NCI-H128 (cell line): ENCODE results near the gene GLOD4.

ENCODE experiments used
- DNase-seq: peaks from one replicate; lab custom pipeline; 2025; ENCODE audit not compliant: unreplicated experiment; lab: John Stamatoyannopoulos, UW

GLOD4 gene

DNA sequence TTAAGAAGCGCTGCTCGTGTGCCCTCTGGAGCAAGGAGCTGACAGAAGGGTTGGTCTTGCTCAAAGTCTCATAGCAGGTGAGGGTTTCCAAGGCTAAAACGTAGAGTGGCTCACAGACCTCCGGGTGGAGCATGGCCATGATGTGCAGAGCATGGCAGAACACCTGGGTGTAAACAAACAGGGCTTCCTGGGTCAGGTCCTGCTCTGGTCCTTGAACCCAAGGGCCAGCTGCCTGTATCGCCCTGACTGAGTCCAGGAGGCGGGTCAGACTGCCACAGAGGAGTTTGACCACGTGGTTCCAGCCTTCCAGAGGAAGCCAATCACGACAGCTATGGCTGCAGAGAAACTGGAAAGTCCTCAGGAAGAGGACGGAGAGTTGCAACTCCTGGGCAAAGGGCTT lies 37.1 kb downstream of the GLOD4 start:
- no peak for DNase-seq

DNA sequence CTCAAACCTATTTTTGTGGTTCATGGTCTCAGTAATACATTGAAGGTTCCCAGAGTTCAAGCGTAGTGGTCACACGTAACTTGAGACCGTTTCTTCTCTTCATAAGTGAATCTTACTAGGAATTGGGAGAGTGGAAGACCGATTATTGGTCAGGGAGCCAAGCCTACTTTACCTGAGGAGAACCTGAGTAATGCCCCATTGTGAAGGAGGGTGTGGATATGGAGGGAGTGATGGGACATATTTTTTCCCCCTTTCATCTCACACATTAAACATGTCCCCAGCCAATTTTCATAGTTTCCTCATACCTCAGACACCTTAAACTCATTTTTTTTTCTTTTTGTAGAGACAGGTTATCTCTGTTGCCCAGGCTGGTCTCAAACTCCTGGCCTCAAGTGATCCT lies 38.9 kb downstream of the GLOD4 start:
- DNase-seq, result no peak

- DNase-seq, result no peak
Measured at GRCh38 chr17:742147-742793, 39.8 kb downstream of the GLOD4 start.

DNA sequence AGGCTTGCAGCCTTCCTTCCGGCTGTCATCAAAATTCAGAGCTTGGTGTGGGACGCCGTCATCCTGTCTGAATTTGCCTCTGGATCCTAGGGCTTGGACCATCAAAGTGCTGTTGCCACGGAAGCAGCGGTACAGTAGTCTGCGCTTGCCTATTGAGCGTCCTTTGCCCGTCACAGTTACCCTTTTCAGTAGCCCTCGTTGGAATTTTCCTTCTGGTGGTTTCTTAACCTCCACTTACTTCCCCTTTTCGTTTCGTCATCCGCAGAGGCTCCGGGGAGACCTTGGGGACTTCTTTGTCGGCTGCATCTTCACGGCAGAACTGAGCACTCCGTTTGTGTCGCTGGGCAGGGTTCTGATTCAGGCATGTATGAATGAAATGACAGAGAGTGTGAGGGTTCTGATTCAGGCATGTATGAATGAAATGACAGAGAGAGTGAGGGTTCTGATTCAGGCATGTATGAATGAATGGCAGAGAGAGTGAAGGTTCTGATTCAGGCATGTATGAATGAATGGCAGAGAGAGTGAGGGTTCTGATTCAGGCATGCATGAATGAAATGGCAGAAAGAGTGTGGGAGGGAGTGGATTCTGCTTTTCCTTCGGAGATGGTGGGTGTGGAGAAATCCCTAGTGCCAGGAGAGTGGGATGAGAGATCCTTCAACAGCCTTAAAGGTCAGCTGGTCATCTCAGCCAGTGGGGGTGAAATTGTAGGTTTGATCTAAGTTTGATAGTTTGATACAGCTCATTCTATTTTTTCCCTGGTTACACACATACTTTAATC lies 41.7 kb downstream of the GLOD4 start:
- DNase-seq, result no peak

DNA sequence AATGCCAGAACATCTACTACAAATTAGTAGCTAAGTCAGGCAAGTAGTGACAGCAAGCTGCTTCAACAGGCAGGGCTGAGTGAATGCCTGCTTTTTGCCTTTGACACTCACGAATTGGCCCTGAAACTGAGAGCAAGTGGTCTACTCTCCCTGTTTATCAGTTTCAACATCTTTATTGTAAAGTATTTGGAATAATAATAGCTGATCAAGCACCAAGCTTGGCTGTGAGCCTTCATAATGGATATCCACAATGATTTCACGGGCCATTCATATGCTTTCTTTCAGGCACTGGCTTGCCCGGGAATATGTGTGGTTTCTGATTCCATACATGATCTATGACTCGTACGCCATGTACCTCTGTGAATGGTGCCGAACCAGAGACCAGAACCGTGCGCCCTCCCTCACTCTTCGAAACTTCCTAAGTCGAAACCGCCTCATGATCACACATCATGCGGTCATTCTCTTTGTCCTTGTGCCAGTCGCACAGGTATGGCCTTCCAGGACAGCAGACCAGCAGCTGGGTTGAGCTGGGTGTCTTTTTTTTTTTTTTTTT lies 44.4 kb downstream of the GLOD4 start:
- DNase-seq, result no peak

DNA sequence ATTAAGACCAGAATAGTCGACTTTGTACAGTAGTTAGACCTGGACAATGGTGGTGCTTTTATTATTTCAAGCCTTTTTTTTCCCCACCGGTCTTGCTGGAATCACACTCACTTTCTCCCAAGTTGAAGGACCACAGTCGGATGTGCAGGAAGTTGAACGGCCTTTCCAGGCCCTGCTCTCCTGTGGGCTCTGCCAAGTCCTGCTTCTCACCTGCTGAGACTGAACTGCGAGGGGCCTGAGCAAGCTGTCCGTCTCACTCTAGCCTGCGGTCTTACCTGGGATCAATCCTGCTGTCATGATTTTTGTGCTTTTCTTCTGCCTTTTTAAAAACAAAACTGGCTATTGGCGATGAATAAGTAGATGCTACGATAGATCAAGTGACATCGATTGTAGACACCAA lies 48.3 kb downstream of the GLOD4 start:
- DNase-seq, result no peak

GRCh38 chr17:732902-733720 lies 49.0 kb downstream of the GLOD4 start:
- no peak for DNase-seq

DNA sequence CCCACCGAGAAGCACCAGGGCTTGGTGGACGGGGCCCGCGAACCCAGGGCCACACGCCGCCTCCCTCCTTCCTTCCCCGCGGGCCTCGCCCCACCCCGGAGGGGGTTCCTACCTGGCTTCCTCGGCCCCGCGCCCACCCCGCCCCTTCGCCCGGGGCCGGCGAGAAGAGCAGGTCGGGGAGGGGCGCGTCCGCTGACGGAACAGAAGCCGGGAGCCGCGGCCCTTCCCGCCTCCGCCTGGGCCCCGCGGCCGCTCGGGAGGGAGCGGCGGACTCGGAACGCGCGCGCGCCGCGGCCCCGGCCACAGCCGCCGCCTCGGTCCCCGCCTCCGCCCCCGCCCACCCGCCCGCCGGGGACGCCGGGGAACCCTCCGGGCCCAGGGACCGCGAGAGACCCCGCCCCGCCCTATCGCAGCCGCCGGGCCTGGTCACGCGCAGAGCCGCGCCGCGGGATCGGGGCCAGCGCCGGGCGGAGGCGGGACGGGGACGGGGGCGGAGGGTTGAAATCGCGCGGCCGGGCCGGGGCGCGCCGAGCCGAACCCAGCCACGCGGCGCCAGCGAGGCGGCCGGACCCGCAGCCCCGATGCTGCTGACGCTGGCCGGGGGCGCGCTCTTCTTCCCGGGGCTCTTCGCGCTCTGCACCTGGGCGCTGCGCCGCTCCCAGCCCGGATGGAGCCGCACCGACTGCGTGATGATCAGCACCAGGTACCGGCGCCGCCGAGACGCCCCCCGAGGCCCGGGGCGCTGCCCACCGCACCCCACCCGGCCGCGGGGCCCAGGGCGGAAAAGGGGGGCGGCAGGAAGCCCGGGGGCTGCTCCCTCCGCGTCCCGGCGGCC lies 49.8 kb downstream of the GLOD4 start, which contains the start of gene TLCD3A:
TSS of gene TLCD3A (plus strand) at position 530 of the 835 bp plus-strand sequence. CDS start at position 582, 52 bp downstream.
- no peak for DNase-seq

DNA sequence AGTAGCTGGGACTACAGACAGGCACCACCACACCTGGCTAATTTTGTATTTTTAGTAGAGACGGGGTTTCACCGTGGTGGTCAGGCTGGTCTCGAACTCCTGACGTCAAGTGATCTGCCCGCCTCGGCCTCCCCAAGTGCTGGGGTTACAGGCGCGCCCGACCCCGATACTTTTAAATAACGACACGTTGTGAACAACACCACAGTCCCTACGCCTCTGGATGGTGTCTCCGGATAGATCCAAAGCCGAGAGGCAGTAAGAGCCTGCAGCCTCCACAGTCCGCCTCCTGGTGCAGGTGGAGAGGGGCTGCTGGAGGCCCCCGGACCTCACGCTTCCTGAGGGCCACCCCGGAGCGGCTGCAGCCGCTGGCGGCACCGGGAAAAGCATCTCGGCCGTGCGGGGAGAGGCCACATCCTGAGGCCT lies 50.4 kb downstream of the GLOD4 start:
- no peak for DNase-seq

- DNase-seq, result no peak
Measured at GRCh38 chr17:728911-729310, 53.2 kb downstream of the GLOD4 start.

- DNase-seq, result no peak
Measured at GRCh38 chr17:726271-726919, 55.7 kb downstream of the GLOD4 start.

GRCh38 chr17:725746-726145 lies 56.3 kb downstream of the GLOD4 start:
- no peak for DNase-seq

DNA sequence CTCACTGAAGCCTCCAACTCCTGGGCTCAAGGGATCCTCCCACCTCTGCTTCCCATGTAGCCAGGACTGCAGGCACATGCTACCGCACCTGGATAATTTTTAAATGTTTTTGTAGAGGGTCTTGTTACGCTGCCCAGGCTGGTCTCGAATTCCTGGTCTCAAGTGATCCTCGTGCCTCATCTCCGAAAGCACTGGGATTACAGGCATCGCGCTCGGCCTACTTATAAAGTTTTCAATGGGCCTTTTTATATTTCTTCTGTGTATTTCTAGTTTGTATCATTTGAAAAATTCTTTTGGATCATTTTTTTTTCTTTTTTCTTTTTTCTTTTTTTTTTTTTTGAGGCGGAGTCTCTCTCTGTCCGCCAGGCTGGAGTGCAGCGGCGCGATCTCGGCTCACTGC lies 57.0 kb downstream of the GLOD4 start:
- DNase-seq, result no peak

- DNase-seq, result no peak
Measured at GRCh38 chr17:721540-721937, 60.5 kb downstream of the GLOD4 start.

- no peak for DNase-seq
Measured at GRCh38 chr17:720706-721539, 61.2 kb downstream of the GLOD4 start.

GRCh38 chr17:718075-718474 lies 64.0 kb downstream of the GLOD4 start:
- no peak for DNase-seq
